K562 (cell line): ENCODE results near the gene TBC1D7. TPM values are rescaled to one million over a fixed set of nuclear protein-coding genes. Genes with fewer than 3 reads are reported as not detected.

ENCODE experiments used
- BRD4 ChIP-seq: fragments of 200-600 bp; sonication (generic); IDR thresholded peaks from 2 replicates; pipeline ENCODE4 v1.6.1; 2017; ENCODE audit warnings: inconsistent platforms
- CREB1 ChIP-seq, 2 experiments: sonication (generic) in 1 of 2; formaldehyde crosslinking in 1 of 2; IDR thresholded peaks; 2 replicates each; pipeline versions ENCODE4 v1.6.1 to v1.8.0; 2012 to 2022; ENCODE audit warnings: inconsistent platforms in 1 of 2, mild to moderate bottlenecking in 1 of 2, missing genetic modification reagents in 1 of 2, moderate library complexity in 1 of 2
- ESRRA ChIP-seq: fragments of 450-650 bp; IDR thresholded peaks from 2 replicates; pipeline ENCODE4 v1.6.1; 2014; ENCODE audit warnings: low read depth, mild to moderate bottlenecking, moderate library complexity, borderline replicate concordance
- FOXJ2 ChIP-seq: fragments of 200-800 bp; sonication (Bioruptor generic); IDR thresholded peaks from 2 replicates; pipeline ENCODE4 v1.6.1; 2016; ENCODE audit warnings: missing genetic modification characterization, missing compliant biosample characterization
- HMG20B ChIP-seq: fragments of 250-450 bp; sonication (Bioruptor Pico); IDR thresholded peaks from 2 replicates; pipeline ENCODE4 v1.5.0; 2021; ENCODE audit warnings: mild to moderate bottlenecking
- HMGXB4 ChIP-seq: sonication (generic); formaldehyde crosslinking; IDR thresholded peaks from 2 replicates; pipeline ENCODE4 v1.8.1; 2023; ENCODE audit warnings: mild to moderate bottlenecking, missing genetic modification reagents
- MEF2A ChIP-seq: IDR thresholded peaks from 2 replicates; pipeline ENCODE4 v1.6.1; 2011; ENCODE audit warnings: low read depth, mild to moderate bottlenecking, low read length, moderate library complexity; ENCODE audit not compliant: control insufficient read depth
- MLLT1 ChIP-seq, 2 experiments: fragments of 450-650 bp; IDR thresholded peaks; 2 replicates each; pipeline ENCODE4 v1.6.1; 2016
- MYNN ChIP-seq, 2 experiments: sonication (generic); formaldehyde crosslinking in 1 of 2; IDR thresholded peaks; 2 replicates each; pipeline versions ENCODE4 v1.5.0 to v1.6.1; 2016 to 2020; ENCODE audit warnings: antibody characterized with exemption in 1 of 2, missing genetic modification reagents in 1 of 2
- NFIC ChIP-seq: fragments of 450-650 bp; IDR thresholded peaks from 2 replicates; pipeline ENCODE4 v1.6.1; 2017; ENCODE audit warnings: mild to moderate bottlenecking, inconsistent platforms
- NR2C1 ChIP-seq, 2 experiments: fragments of 450-650 bp; IDR thresholded peaks; 2 replicates each; pipeline ENCODE4 v1.6.1; 2017; ENCODE audit warnings: mild to moderate bottlenecking in 2 of 2, antibody characterized with exemption in 1 of 2, inconsistent platforms in 1 of 2, missing compliant biosample characterization in 1 of 2, missing genetic modification characterization in 1 of 2
- POLR3G ChIP-seq: IDR thresholded peaks from 2 replicates; pipeline ENCODE4 v1.6.1; 2011; ENCODE audit not compliant: insufficient read length, insufficient replicate concordance; ENCODE audit errors: extremely low read depth
- RBBP5 ChIP-seq: fragments of 200-600 bp; sonication (generic); IDR thresholded peaks from 2 replicates; pipeline ENCODE4 v1.6.1; 2012; ENCODE audit warnings: borderline replicate concordance, mild to moderate bottlenecking, low read length, control low read depth, inconsistent platforms; ENCODE audit not compliant: insufficient read depth, poor library complexity, severe bottlenecking
- RNF2 ChIP-seq: sonication (generic); IDR thresholded peaks from 2 replicates; pipeline ENCODE4 v1.6.1; 2016
- SMARCE1 ChIP-seq: fragments of 450-650 bp; IDR thresholded peaks from 2 replicates; pipeline ENCODE4 v1.7.1; 2016; ENCODE audit warnings: mild to moderate bottlenecking
- SREBF1 ChIP-seq: fragments of 150-350 bp; IDR thresholded peaks from 2 replicates; pipeline ENCODE4 v1.6.1; 2014; ENCODE audit warnings: antibody characterized with exemption, low read depth, low read length, borderline replicate concordance
- TEAD4 ChIP-seq, 2 experiments: sonication (generic) in 1 of 2; formaldehyde crosslinking in 1 of 2; IDR thresholded peaks; 2 replicates each; pipeline versions ENCODE4 v1.6.1 to v1.8.0; 2012 to 2022; ENCODE audit warnings: borderline replicate concordance in 1 of 2, inconsistent platforms in 1 of 2, low read length in 1 of 2, mild to moderate bottlenecking in 1 of 2, missing genetic modification reagents in 1 of 2
- ZNF12 ChIP-seq: sonication (generic); formaldehyde crosslinking; IDR thresholded peaks from 2 replicates; pipeline ENCODE4 v1.4.0; 2020; ENCODE audit warnings: mild to moderate bottlenecking, missing genetic modification reagents
- ZNF41 ChIP-seq: fragments of 250-450 bp; sonication (Bioruptor Pico); conservative IDR thresholded peaks from 2 replicates; pipeline ENCODE4 v1.4.0; 2020; ENCODE audit warnings: mild to moderate bottlenecking
- ZNF57 ChIP-seq: fragments of 450-650 bp; formaldehyde crosslinking; IDR thresholded peaks from 2 replicates; pipeline ENCODE4 v1.4.0; 2020; ENCODE audit warnings: mild to moderate bottlenecking, moderate library complexity
- ZNF764 ChIP-seq: fragments of 250-450 bp; sonication (Bioruptor Pico); IDR thresholded peaks from 2 replicates; pipeline ENCODE4 v1.4.0; 2020; ENCODE audit warnings: low read depth, mild to moderate bottlenecking, moderate library complexity
- polyA plus RNA-seq, 8 experiments: library from polyadenylated mRNA; depleted of rRNA in 4 of 8; stranded (reverse) in 5 of 8; unstranded in 3 of 8; fragments of >200 nt; fragmentation: Nextera tagmentation in 2 of 8; fragmentation: Illumina TruSeq in 1 of 8; extraction: Ambion mirVana in 2 of 8; extraction: Trizol in 1 of 8; gene quantifications; 2 replicates each; pipeline versions ENCODE4 v1.2.1 to v1.2.3, GENCODE V29; 2011 to 2014; ENCODE audit warnings: inconsistent platforms in 1 of 8, missing spikeins in 1 of 8
- total RNA-seq, 7 experiments: library from RNA; depleted of rRNA in 6 of 7; stranded (reverse); fragments of >200 nt in 6 of 7; fragmentation: Illumina TruSeq in 2 of 7; extraction: Trizol in 2 of 7; gene quantifications; 2 replicates each; pipeline versions ENCODE4 v1.2.1 to v1.2.3, GENCODE V29; 2011 to 2021; ENCODE audit warnings: low replicate concordance in 1 of 7
- TF ChIP-seq, protein P1 (sequence below), 3 experiments: IDR thresholded peaks in 2 of 3; conservative IDR thresholded peaks in 1 of 3; 2 replicates each; pipeline ENCODE4 v1.5.1; 2011 to 2012; ENCODE audit warnings: low read length in 3 of 3, mild to moderate bottlenecking in 3 of 3, control low read depth in 2 of 3, improper control_type of control experiment in 1 of 3, inconsistent platforms in 1 of 3, low read depth in 1 of 3, mixed read lengths in 1 of 3, moderate library complexity in 1 of 3; ENCODE audit not compliant: insufficient read depth in 2 of 3

The TBC1D7 gene
- total and polyA plus RNA-seq, 9 of the 15 experiments (the other 6 are each of a cell fraction or from before 2014, with no cell fraction given): 49.4 to 107 (median 61.1) TPM

- TF ChIP-seq RBBP5 (peak; percentile 45), ESRRA (peak; percentile 47; the same call in 1 of the 2 replicates), HMGXB4 (CRISPR knock-in tag) (no peak), TEAD4 (IDR thresholded peaks at IDR 0.05; ENCODE audit: low read length) (peak; percentile 86), TEAD4 (CRISPR knock-in tag; IDR thresholded peaks at IDR 0.05; ENCODE audit: borderline replicate concordance) (no peak), CREB1 (IDR thresholded peaks at IDR 0.05) (peak; percentile 60), CREB1 (CRISPR knock-in tag; IDR thresholded peaks at IDR 0.05) (0 out of 2 replicates have a peak, but pooled peaks have one; percentile 17), FOXJ2 (tag) (peak; percentile 35; the same call in 1 of the 2 replicates), MYNN (IDR thresholded peaks at IDR 0.05) (peak; percentile 83), MYNN (CRISPR knock-in tag; IDR thresholded peaks at IDR 0.05) (no peak), HMG20B (CRISPR knock-in tag) (no peak), SREBF1 (no peak), ZNF57 (CRISPR knock-in tag) (no peak), NFIC (peak; percentile 48; the same call in 1 of the 2 replicates), MEF2A (0 out of 2 replicates have a peak, but pooled peaks have one; percentile 53), ZNF12 (CRISPR knock-in tag) (no peak), MLLT1 (IDR thresholded peaks at IDR 0.05) (peak; percentile 64 to 78; a peak in 3 of 4 replicates), RNF2 (peak; percentile 97), NR2C1 (IDR thresholded peaks at IDR 0.05) (0 out of 2 replicates have a peak, but pooled peaks have one; percentile 11), NR2C1 (tag; IDR thresholded peaks at IDR 0.05) (peak; percentile 23; the same call in 1 of the 2 replicates), POLR3G (no peak), SMARCE1 (peak; percentile 83), ZNF41 (CRISPR knock-in tag) (no peak), ZNF764 (CRISPR knock-in tag) (no peak), BRD4 (peak; percentile 57; the same call in 1 of the 2 replicates)
- TF ChIP-seq, protein P1, sequence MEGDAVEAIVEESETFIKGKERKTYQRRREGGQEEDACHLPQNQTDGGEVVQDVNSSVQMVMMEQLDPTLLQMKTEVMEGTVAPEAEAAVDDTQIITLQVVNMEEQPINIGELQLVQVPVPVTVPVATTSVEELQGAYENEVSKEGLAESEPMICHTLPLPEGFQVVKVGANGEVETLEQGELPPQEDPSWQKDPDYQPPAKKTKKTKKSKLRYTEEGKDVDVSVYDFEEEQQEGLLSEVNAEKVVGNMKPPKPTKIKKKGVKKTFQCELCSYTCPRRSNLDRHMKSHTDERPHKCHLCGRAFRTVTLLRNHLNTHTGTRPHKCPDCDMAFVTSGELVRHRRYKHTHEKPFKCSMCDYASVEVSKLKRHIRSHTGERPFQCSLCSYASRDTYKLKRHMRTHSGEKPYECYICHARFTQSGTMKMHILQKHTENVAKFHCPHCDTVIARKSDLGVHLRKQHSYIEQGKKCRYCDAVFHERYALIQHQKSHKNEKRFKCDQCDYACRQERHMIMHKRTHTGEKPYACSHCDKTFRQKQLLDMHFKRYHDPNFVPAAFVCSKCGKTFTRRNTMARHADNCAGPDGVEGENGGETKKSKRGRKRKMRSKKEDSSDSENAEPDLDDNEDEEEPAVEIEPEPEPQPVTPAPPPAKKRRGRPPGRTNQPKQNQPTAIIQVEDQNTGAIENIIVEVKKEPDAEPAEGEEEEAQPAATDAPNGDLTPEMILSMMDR (IDR thresholded peaks at IDR 0.05 in 2 of 3, conservative IDR thresholded peaks at IDR 0.05 in 1 of 3; ENCODE audit: insufficient read depth in 2 of 3, low read depth in 1 of 3, low read length in 3 of 3): peak in 1 of 3 experiments; percentile 14; a peak in 1 of 6 replicates
These were observed 54.2 kb downstream of the TBC1D7 start (continued) for GRCh38 chr6:13273931-13274706.
